Mucosa of descending colon (tissue), 3 donors: ENCODE data around the gene SLC7A7. TPM values are rescaled to one million over a fixed set of nuclear protein-coding genes. Genes with fewer than 3 reads are reported as not detected.
"Not testable (repeated sequence)": the region's sequence is repeated elsewhere in the genome, so short reads cannot be mapped to it uniquely, and the experiment has no call there.

ENCODE experiments used
- ATAC-seq: fragments of 200-7000 bp; cut with Tn5 transposase; one replicate; pipeline ENCODE4 v1.9.1; 2020; ENCODE audit warnings: mild to moderate bottlenecking, moderate library complexity
- DNase-seq, 3 donors: peaks; one replicate each; pipeline ENCODE4 v3.0.0-alpha.2; 2020
- H3K36me3 ChIP-seq: fragments of 200-600 bp; one replicate; pipeline ENCODE4 v1.8.0; 2021; ENCODE audit warnings: low read depth, mild to moderate bottlenecking
- H3K4me1 ChIP-seq: fragments of 200-600 bp; one replicate; pipeline ENCODE4 v1.8.0; 2021; ENCODE audit warnings: low read depth, mild to moderate bottlenecking
- H3K4me3 ChIP-seq: fragments of 200-600 bp; one replicate; pipeline ENCODE4 v1.8.0; 2021; ENCODE audit warnings: mild to moderate bottlenecking
- H3K9me3 ChIP-seq: fragments of 200-600 bp; one replicate; pipeline ENCODE4 v1.8.0; 2021; ENCODE audit warnings: mild to moderate bottlenecking
- intact Hi-C, 2 donors: fragments of 100-400 bp; cut with DNase I in 1 of 2; cut with micrococcal nuclease in 1 of 2; formaldehyde crosslinking; loops; one replicate each; pipeline versions ENCODE4 v1.11.0 to v1.11.1; 2022; cut with DNase I, micrococcal nuclease
- total RNA-seq, 3 donors: library from RNA; stranded (reverse); fragmentation: NEBNext Ultra II Directional in 2 of 3; extraction: Animal tissue kit (Norgen Biotek cat#: 25700) in 2 of 3; gene quantifications; one replicate each; pipeline versions ENCODE4 v1.2.1 to v1.2.4, GENCODE V29; 2021 to 2023
- TF ChIP-seq, protein P1 (sequence below): fragments of 200-600 bp; IDR thresholded peaks from one replicate; pipeline ENCODE4 v1.8.0; 2022; ENCODE audit warnings: antibody characterized with exemption, mild to moderate bottlenecking
- donor health status: DM: no; HTN: no; CAD: no; lungs with moderate emphysema.
- donor health status: DM: no; HTN: no; CAD: no.
- donor health status: DM: no; HTN: yes; CAD: no.

Gene SLC7A7
- total RNA-seq, 3 donors from 2014 or later, result 7.6 to 13.7 (median 13.2) TPM

GRCh38 chr14:22767323-22767589 is 48.0 kb downstream of the SLC7A7 start:
- Histone ChIP-seq H3K4me1 (peaks cover 9% of the 10 kb centered on the region), H3K4me3 (peak overlapping the region; percentile 90), H3K9me3 (no peaks in the 10 kb centered on the region), H3K36me3 (peaks cover 7% of the 10 kb centered on the region)
- ATAC-seq, result peak; percentile 54
- peak in 1 of 3 donors; percentile 19 for DNase-seq
- TF ChIP-seq, protein P1, sequence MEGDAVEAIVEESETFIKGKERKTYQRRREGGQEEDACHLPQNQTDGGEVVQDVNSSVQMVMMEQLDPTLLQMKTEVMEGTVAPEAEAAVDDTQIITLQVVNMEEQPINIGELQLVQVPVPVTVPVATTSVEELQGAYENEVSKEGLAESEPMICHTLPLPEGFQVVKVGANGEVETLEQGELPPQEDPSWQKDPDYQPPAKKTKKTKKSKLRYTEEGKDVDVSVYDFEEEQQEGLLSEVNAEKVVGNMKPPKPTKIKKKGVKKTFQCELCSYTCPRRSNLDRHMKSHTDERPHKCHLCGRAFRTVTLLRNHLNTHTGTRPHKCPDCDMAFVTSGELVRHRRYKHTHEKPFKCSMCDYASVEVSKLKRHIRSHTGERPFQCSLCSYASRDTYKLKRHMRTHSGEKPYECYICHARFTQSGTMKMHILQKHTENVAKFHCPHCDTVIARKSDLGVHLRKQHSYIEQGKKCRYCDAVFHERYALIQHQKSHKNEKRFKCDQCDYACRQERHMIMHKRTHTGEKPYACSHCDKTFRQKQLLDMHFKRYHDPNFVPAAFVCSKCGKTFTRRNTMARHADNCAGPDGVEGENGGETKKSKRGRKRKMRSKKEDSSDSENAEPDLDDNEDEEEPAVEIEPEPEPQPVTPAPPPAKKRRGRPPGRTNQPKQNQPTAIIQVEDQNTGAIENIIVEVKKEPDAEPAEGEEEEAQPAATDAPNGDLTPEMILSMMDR, result no peak
- intact Hi-C loops, result no loop called here

GRCh38 chr14:22766457-22767322 is 48.5 kb downstream of the SLC7A7 start, which contains the start of gene OXA1L:
TSS of gene OXA1L (plus strand) at chr14:22766688. CDS start at chr14:22766702, 14 bp downstream.
- DNase-seq, result peak; percentile 94 to 97 (median 96)
- TF ChIP-seq, protein P1, result no peak
- intact Hi-C loops, result no loop called here
- H3K9me3 ChIP-seq, result no peaks in the 10 kb centered on the region
- H3K36me3 ChIP-seq, result peaks cover 7% of the 10 kb centered on the region
- ATAC-seq, result peak; percentile 96
- H3K4me1 ChIP-seq, result peaks cover 9% of the 10 kb centered on the region
- H3K4me3 ChIP-seq, result peak within 1 kb of the TSS; percentile 90

DNA sequence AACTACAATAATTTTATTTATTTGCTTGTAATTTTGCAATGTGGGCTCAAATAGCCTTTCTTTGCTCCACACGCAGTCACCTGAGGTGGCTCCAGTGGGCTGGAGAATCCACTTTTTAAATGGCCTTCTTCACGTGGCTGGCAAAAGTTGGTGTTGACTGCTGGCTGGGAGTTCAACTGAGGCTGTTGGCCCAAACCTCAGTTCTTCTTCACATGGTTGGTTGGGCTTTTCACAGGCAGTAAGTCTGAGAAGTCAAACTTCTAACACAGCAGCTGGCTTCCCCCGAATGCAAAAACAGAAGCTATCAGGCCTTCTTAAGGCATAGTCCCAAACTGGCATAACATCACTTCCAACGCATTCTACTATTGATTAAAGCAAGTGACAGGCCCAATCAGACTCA is 50.9 kb downstream of the SLC7A7 start:
- intact Hi-C loops, result no loop called here
- Histone ChIP-seq H3K4me1 (peaks cover 9% of the 10 kb centered on the region), H3K36me3 (no peaks in the 10 kb centered on the region), H3K9me3 (peaks cover 2% of the 10 kb centered on the region), H3K4me3 (no peak overlapping the region)
- no peak for DNase-seq
- no peak for ATAC-seq
- TF ChIP-seq, protein P1, result no peak

- DNase-seq (no peak), ATAC-seq (no peak)
- Histone ChIP-seq H3K36me3 (no peaks in the 10 kb centered on the region), H3K4me1 (no peaks in the 10 kb centered on the region), H3K9me3 (peaks cover 2% of the 10 kb centered on the region), H3K4me3 (no peak overlapping the region)
- intact Hi-C loops, result no loop called here
- TF ChIP-seq, protein P1, result no peak
These were observed 53.5 kb downstream of the SLC7A7 start for GRCh38 chr14:22761734-22762133.

DNA sequence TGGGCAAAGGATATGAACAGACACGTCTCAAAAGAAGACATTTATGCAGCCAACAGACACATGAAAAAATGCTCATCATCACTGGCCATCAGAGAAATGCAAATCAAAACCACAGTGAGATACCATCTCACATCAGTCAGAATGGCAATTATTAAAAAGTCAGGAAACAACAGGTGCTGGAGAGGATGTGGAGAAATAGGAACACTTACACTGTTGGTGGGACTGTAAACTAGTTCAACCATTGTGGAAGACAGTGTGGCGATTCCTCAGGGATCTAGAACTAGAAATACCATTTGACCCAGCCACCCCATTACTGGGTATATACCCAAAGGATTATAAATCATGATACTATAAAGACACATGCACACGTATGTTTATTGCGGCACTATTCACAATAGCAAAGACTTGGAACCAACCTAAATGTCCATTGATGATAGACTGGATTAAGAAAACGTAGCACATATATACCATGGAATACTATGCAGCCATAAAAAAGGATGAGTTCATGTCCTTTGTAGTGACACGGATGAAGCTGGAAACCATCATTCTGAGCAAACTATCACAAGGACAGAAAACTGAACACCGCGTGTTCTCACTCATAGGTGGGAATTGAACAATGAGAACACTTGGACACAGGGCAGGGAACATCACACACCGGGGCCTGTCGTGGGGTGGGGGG is 57.1 kb downstream of the SLC7A7 start:
- ATAC-seq, H3K4me1 ChIP-seq, intact Hi-C loops, H3K36me3 ChIP-seq, H3K9me3 ChIP-seq, DNase-seq, H3K4me3 ChIP-seq: not testable (repeated sequence)

GRCh38 chr14:22753586-22753985 is 61.6 kb downstream of the SLC7A7 start:
- intact Hi-C loops, result no loop called here
- Histone ChIP-seq H3K9me3 (no peaks in the 10 kb centered on the region), H3K36me3 (no peaks in the 10 kb centered on the region), H3K4me1 (no peaks in the 10 kb centered on the region), H3K4me3 (no peak overlapping the region)
- ATAC-seq, result no peak
- TF ChIP-seq, protein P1, result no peak
- DNase-seq, result no peak
